Spleen (tissue), 11 donors: ENCODE data around the gene RNF103. TPM values are rescaled to one million over a fixed set of nuclear protein-coding genes. Genes with fewer than 3 reads are reported as not detected.

Source experiments
- DNase-seq: peaks from one replicate; pipeline ENCODE4 v3.0.0-alpha.2; 2020
- H3K27ac ChIP-seq, 8 donors: fragments of 200-600 bp; sonication (generic) in 7 of 8; 1 replicate in 4 of 8; 2 replicates in 4 of 8; pipeline versions ENCODE4 v1.5.0 to v1.8.0; 2016 to 2021; ENCODE audit warnings: inconsistent platforms in 4 of 8, mild to moderate bottlenecking in 4 of 8, moderate library complexity in 1 of 8
- H3K27me3 ChIP-seq, 7 donors: fragments of 200-600 bp; sonication (generic) in 6 of 7; replicated peaks in 1 of 7; 1 replicate in 4 of 7; 2 replicates in 3 of 7; pipeline versions ENCODE4 v1.5.0 to v1.8.0; 2016 to 2021; ENCODE audit warnings: inconsistent platforms in 3 of 7, mild to moderate bottlenecking in 1 of 7
- H3K36me3 ChIP-seq, 6 donors: fragments of 200-600 bp; sonication (generic) in 5 of 6; 1 replicate in 4 of 6; 2 replicates in 2 of 6; pipeline versions ENCODE4 v1.5.0 to v1.8.0; 2016 to 2021; ENCODE audit warnings: inconsistent platforms in 2 of 6
- H3K4me1 ChIP-seq, 6 donors: fragments of 200-600 bp; sonication (generic) in 5 of 6; 1 replicate in 3 of 6; 2 replicates in 3 of 6; pipeline versions ENCODE4 v1.5.0 to v1.8.0; 2016 to 2021; ENCODE audit warnings: inconsistent platforms in 3 of 6
- H3K4me3 ChIP-seq, 8 donors: fragments of 200-600 bp; sonication (generic) in 7 of 8; 1 replicate in 4 of 8; 2 replicates in 4 of 8; pipeline versions ENCODE4 v1.5.0 to v1.8.0; 2016 to 2021; ENCODE audit warnings: inconsistent platforms in 4 of 8, mild to moderate bottlenecking in 4 of 8, moderate library complexity in 2 of 8
- H3K9me3 ChIP-seq, 8 donors: fragments of 200-600 bp; sonication (generic) in 7 of 8; 1 replicate in 4 of 8; 2 replicates in 4 of 8; pipeline versions ENCODE4 v1.5.0 to v1.8.0; 2016 to 2021; ENCODE audit warnings: inconsistent platforms in 4 of 8
- POLR2A ChIP-seq, 3 donors: fragments of 450-650 bp; IDR thresholded peaks; one replicate each; pipeline ENCODE4 v1.5.1; 2017; ENCODE audit warnings: antibody characterized with exemption in 3 of 3, mild to moderate bottlenecking in 1 of 3
- POLR2AphosphoS5 ChIP-seq, 3 donors: sonication (generic); formaldehyde crosslinking; IDR thresholded peaks; one replicate each; pipeline ENCODE4 v1.5.1; 2017; ENCODE audit warnings: antibody characterized with exemption in 3 of 3
- WGBS, 5 donors: extraction: QIAGEN DNeasy Blood & Tissue Kit in 3 of 5; methylation state at CpG; one replicate each; pipeline versions ENCODE4 v1.1.5 to v1.1.7; 2013 to 2018; 5-methylcytosine and 5-hydroxymethylcytosine counted together
- intact Hi-C: fragments of 100-400 bp; cut with DNase I; formaldehyde crosslinking; loops from one replicate; pipeline ENCODE4 v1.15.0; 2023; ENCODE audit warnings: low total_unique reads
- polyA plus RNA-seq, 3 donors: library from polyadenylated mRNA; stranded (reverse); fragments of 200-250 nt; gene quantifications; one replicate each; pipeline ENCODE4 v1.2.1, GENCODE V29; 2013
- total RNA-seq, 7 donors: library from RNA; depleted of rRNA in 3 of 7; stranded (reverse); fragments of >200 nt in 3 of 7; fragmentation: NEBNext Ultra II Directional in 4 of 7; extraction: Animal tissue kit (Norgen Biotek cat#: 25700) in 4 of 7; gene quantifications; one replicate each; pipeline versions ENCODE4 v1.1.0 to v1.2.1, GENCODE V29; 2016 to 2021
- TF ChIP-seq, protein P1 (sequence below), 11 experiments: fragments of 200-600 bp in 7 of 11; fragments of 450-650 bp in 4 of 11; sonication (generic) in 4 of 11; IDR thresholded peaks in 8 of 11; conservative IDR thresholded peaks in 3 of 11; 1 replicate in 7 of 11; 2 replicates in 4 of 11; pipeline versions ENCODE4 v1.4.0 to v1.8.0; 2016 to 2021; ENCODE audit warnings: antibody characterized with exemption in 11 of 11, inconsistent platforms in 4 of 11, mild to moderate bottlenecking in 1 of 11
- donor health status: healthy with polysubstance abuse.
- donor health status: DM: no; HTN: no; CAD: no; lungs with moderate emphysema.
- donor health status: DM: no; HTN: no; CAD: no.
- donor health status: Bipolar disorder and iron deficiency.
- donor health status: healthy.
- donor health status: DM: no; HTN: no; CAD: no.
- donor health status: DM: yes; HTN: yes; CAD: no.

Gene RNF103
- total and polyA plus RNA-seq, 10 donors: 9.1 to 34.7 (median 23.1) TPM

GRCh38 chr2:86616502-86616901 lies 7.2 kb downstream of the RNF103 start:
- WGBS, 5 donors: 89 to 94% (median 93%) methylated on average over 3 of the region's 3 CpGs
- no peak overlapping the region for H3K27ac ChIP-seq
- intact Hi-C loops: no loop called here
- TF ChIP-seq POLR2A (IDR thresholded peaks at IDR 0.05) (no peak), POLR2AphosphoS5 (IDR thresholded peaks at IDR 0.05) (no peak)
- TF ChIP-seq, protein P1, sequence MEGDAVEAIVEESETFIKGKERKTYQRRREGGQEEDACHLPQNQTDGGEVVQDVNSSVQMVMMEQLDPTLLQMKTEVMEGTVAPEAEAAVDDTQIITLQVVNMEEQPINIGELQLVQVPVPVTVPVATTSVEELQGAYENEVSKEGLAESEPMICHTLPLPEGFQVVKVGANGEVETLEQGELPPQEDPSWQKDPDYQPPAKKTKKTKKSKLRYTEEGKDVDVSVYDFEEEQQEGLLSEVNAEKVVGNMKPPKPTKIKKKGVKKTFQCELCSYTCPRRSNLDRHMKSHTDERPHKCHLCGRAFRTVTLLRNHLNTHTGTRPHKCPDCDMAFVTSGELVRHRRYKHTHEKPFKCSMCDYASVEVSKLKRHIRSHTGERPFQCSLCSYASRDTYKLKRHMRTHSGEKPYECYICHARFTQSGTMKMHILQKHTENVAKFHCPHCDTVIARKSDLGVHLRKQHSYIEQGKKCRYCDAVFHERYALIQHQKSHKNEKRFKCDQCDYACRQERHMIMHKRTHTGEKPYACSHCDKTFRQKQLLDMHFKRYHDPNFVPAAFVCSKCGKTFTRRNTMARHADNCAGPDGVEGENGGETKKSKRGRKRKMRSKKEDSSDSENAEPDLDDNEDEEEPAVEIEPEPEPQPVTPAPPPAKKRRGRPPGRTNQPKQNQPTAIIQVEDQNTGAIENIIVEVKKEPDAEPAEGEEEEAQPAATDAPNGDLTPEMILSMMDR (IDR thresholded peaks at IDR 0.05 in 8 of 11, conservative IDR thresholded peaks at IDR 0.05 in 3 of 11): no peak
- H3K4me3 ChIP-seq: no peak overlapping the region
- H3K27me3 ChIP-seq: no peaks in the 10 kb centered on the region
- no peak for DNase-seq
- H3K9me3 ChIP-seq: no peaks in the 10 kb centered on the region
- H3K4me1 ChIP-seq: peaks cover 11 to 49% (median 31%) of the 10 kb centered on the region in 6 donors
- peaks cover 0 to 88% (median 30%) of the 10 kb centered on the region in 6 donors for H3K36me3 ChIP-seq

DNA sequence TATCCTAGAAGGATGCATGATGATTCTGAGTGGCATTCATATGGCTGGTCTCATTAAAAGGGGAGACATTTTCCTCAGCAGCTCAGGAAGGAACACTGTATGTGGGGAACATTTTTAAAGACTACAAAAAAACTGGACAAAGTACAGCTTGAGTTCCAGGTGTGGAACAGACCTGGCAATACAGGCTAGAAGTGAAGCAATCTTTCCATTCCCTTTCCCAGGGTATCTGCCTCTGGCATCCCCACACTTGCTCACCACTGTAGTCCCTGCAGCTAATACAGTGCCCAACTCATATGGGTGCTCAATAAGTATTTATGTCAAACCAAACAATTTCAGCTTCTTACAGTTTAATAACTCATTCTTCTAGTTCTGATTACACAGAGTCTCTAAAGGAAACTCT lies 8.1 kb downstream of the RNF103 start:
- H3K4me1 ChIP-seq: peaks cover 2 to 40% (median 22%) of the 10 kb centered on the region in 6 donors

DNA sequence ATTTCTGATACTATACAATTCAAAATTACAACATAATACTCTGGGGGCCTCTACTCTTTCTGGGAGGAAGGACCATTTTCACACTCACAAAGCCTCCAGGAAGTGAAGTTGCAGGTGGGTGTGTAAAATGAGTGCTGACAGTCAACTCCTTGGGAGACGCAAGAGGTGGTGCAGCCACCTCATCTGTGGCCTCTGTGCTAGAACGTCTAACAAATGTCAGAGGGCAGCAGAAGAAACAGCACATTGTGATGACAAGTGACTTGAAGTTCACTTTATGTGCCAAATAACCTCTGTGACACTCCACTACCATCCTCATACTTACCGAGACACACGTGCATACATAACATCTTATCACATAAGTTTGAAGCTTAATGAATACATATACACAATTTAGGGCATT lies 10.2 kb downstream of the RNF103 start:
- H3K9me3 ChIP-seq: no peaks in the 10 kb centered on the region
- no peak overlapping the region for H3K4me3 ChIP-seq
- H3K27ac ChIP-seq: no peak overlapping the region
- 83 to 86% (median 84%) methylated on average over 4 of the region's 4 CpGs for WGBS, 5 donors
- peaks cover 0 to 99% (median 40%) of the 10 kb centered on the region in 6 donors for H3K36me3 ChIP-seq
- intact Hi-C loops: no loop called here
- no peak for DNase-seq
- TF ChIP-seq, protein P1 (IDR thresholded peaks at IDR 0.05 in 8 of 11, conservative IDR thresholded peaks at IDR 0.05 in 3 of 11): no peak
- no peak for TF ChIP-seq POLR2A (IDR thresholded peaks at IDR 0.05)
- TF ChIP-seq POLR2AphosphoS5 (IDR thresholded peaks at IDR 0.05): no peak
- H3K4me1 ChIP-seq: peaks cover 0 to 19% (median 7%) of the 10 kb centered on the region in 6 donors
- H3K27me3 ChIP-seq: no peaks in the 10 kb centered on the region

More for the DNA sequence above, 8.1 kb downstream of the RNF103 start:
- Histone ChIP-seq H3K27ac (no peak overlapping the region), H3K36me3 (peaks cover 0 to 97% (median 33%) of the 10 kb centered on the region in 6 donors), H3K9me3 (no peaks in the 10 kb centered on the region), H3K27me3 (no peaks in the 10 kb centered on the region), H3K4me3 (no peak overlapping the region)
- no peak for TF ChIP-seq POLR2AphosphoS5 (IDR thresholded peaks at IDR 0.05)
- TF ChIP-seq POLR2A (IDR thresholded peaks at IDR 0.05): no peak
- TF ChIP-seq, protein P1 (IDR thresholded peaks at IDR 0.05 in 8 of 11, conservative IDR thresholded peaks at IDR 0.05 in 3 of 11): no peak
- intact Hi-C loops: no loop called here
- no peak for DNase-seq

GRCh38 chr2:86610871-86611270 lies 12.8 kb downstream of the RNF103 start:
- H3K27ac ChIP-seq: no peak overlapping the region
- 95 to 100% (median 97%) methylated on average over 1 of the region's 1 CpG for WGBS, 5 donors
- no peak for DNase-seq
- peaks cover 0 to 96% (median 37%) of the 10 kb centered on the region in 6 donors for H3K36me3 ChIP-seq
- intact Hi-C loops: no loop called here
- H3K4me1 ChIP-seq: peaks cover 0 to 4% (median 0%) of the 10 kb centered on the region in 6 donors
- H3K4me3 ChIP-seq: no peak overlapping the region
- H3K27me3 ChIP-seq: no peaks in the 10 kb centered on the region
- H3K9me3 ChIP-seq: no peaks in the 10 kb centered on the region
- TF ChIP-seq POLR2AphosphoS5 (IDR thresholded peaks at IDR 0.05): no peak
- TF ChIP-seq POLR2A (IDR thresholded peaks at IDR 0.05): no peak
- TF ChIP-seq, protein P1 (IDR thresholded peaks at IDR 0.05 in 8 of 11, conservative IDR thresholded peaks at IDR 0.05 in 3 of 11): no peak
